ENCODE results near the gene MEIOC.
"Not testable (repeated sequence)": the region's sequence is repeated elsewhere in the genome, so short reads cannot be mapped to it uniquely, and the experiment has no call there.

Gene MEIOC

DNA sequence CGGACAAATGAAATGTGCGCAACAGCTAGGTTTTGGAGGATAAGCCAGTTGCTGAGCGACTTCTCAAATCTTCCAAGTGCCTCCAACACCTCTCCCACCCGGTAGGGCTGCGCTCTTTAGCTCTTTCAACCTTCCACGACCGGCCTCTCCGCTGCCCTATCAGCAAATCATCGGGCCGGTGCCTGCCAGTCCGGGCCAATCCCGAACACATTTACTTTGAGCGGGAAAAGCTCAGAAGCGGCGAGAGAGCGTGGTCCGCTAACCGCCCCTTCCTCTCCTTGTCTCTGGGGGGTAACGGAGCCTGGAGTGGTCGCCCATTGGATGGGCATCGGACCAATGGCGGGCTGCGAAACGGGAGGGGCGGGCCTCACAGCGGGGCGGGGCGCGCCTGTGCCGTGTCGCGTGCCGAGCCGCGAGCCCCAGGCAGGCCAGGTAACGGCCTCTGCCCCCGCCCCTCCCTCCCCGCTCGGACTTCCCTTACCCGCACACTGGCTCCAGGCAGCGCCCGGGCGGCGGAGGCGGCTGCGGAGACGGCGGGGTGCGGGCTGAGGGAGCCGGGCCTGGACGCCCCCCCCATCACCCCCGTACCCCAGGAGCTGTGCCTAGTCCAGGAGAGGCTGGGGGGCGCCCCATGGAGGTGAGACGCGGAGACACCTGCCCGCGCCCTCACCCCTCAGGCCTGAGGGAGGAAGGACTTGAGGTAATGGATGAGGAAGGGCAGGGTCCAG lies at the start of gene MEIOC:
Gene MEIOC (plus strand): TSS at position 486 of the 728 bp plus-strand sequence. CDS start 146 bp downstream, at position 632.
- peak; percentile 67 for DNase-seq

DNA sequence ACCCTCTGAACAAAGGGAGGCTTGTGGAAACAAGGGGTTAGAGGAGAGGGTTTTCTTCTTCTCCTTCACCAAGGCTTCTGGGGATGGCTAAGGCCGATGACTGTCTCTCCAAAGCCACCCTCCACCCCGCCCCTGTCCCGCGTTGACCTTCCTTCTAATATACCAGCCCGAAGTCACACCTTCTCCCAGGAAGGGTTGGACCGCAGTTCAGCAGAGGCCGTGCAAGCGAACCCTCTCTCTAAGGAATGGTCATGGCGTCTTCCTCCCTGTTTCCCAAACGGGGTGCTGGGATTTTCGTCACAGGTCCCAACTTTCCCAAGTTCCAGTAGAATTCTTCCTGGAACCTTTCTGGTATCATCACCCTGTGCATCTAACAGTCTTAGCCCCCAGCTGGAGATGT lies 49.6 kb upstream of the MEIOC start:
- DNase-seq: no peak

DNA sequence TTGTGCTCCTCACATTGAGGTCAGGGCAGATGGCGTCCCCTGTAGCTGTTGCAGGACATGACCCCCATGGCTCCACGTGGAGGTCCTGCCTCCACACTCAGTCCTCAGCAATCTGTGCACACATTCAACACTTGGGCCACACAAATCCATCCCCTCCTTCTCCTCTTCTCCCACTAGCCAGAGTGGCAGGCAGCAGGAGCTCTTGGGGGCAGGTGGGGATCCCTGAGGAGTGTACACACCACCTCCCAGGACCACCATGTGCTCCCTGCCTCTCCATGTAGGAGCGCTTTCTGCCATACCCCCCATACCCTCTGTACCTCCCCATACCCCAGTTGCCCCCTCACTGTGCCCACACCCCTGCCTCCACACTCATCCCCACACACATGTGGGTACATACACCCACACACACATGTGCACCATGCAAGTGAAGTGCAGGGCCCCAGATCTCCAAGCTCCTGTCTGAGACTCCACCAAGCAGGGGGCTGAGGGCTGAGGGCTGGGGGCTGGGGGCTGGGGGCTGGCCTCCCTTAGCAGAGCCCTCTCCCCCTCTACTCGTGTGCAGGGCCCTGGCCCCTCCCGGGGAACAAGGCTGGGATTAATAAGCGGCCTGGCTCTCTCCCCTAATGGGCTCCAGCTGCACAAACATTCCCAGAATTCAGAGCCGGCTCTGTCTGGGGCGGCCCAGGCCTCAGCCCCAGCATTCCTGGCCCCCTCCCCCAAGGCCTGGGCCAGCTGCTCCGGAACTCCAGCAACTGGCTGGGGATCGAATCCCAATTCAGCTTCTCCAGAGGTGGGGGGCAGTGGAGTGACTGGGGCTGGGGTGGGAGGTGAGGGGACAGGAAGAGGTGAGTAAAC lies 48.2 kb upstream of the MEIOC start:
- DNase-seq: peak; percentile 81

DNA sequence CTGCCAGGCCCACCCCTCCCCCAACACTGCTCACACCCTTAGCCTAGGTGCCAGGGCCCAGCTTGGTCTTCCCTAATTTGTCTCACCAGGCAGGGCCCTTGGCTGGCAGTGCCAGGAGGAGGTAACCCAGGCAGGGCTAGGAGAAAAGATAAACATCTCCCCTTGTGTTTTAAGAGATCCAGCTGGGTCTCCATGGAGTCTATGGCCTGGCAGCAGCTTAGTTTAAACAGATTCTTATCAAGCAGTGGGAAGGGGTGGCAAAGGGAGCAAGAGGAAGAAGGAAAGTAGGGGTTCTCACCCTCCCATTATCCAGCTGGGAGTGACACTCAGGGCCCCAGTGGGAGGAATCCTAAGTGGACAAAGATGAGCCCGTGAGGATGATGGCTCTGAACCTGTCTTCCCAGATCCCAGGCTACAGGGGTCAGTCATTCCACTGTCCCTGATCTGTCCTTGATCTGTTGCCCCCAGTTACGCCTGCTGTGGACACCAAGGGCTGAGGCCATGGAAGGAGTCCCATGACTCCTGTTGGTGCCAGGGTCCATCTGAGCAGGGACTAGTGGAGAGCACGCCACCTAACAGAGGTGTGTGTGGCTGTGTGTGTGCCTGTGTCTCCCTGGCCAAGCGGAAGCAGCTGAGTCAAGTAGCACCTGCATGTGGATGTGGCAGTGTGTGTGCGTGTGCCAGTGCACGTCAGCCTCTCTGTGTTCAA lies 47.4 kb upstream of the MEIOC start:
- no peak for DNase-seq

DNA sequence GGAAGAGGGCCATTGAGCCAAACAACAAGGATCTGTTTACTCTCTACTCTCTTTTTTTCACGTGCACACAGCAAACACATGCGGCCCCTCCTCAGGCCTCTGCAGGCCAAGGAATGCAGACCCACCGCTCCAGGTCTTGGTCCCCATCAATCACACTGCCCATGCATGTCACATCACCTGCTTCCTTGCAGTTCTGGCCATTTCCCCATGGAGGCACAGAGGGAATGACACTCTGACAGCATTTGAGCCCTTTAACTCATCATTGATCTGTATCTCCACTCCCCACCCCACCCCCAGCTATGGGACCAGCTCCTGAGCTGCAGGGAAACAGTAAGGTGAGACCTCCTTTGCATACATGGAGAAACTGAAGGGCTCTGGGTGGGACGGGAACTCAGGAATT lies 45.9 kb upstream of the MEIOC start:
- DNase-seq: no peak

DNA sequence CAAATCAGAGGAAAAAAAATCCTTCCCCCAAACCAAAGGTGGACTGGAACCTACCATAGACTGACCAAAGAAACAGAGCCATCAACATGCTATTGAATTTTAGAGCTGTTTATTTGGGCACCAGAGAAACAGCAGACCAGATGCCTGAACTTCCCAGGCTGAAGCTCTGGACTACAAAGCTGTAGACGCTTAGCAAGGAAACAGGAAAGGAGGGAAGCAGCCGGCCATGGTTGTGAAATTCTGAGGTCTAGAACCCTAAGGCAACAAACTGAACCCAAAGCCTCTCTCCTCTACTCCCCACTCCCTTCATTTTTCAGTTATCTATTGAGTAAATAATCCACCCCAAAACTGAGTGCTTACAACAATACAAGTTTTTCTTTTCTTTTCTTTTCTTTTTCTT lies 45.4 kb upstream of the MEIOC start:
- DNase-seq: no peak

DNA sequence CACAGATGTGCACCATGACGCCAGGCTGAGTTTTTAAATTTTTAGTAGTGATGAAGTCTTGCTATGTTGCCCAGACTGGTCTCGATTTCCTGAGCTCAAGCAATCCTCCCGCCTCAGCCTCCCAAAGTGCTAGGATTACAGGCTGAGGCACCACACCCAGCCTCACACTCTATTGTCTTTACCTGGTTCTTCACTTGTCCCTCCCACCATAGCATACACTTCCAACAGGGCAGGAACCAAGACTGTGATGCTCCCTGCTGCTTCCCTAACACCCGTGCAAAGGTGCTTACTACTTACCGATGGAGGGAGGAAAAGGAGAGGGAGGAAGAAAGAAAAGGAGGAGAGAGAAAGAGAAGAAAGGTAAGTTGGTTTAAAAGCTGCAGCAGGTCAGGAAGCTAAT lies 41.4 kb upstream of the MEIOC start:
- DNase-seq: no peak

DNA sequence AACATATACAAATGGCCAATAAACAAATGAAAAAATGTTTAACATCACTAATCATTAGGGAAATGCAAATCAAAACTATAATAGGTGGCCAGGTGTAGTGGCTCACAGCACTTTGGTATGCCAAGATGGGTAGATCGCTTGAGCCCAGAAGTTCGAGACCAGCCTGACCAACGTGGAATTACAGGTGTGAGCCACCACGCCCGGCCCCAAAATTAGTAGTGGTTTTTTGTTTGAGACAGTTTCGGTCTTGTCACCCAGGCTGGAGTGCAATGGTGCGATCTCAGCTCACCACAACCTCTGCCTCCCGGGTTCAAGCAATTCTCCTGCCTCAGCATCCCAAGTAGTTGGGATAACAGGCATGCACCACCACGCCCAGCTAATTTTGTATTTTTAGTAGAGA lies 37.6 kb upstream of the MEIOC start:
- not testable (repeated sequence) for DNase-seq

DNA sequence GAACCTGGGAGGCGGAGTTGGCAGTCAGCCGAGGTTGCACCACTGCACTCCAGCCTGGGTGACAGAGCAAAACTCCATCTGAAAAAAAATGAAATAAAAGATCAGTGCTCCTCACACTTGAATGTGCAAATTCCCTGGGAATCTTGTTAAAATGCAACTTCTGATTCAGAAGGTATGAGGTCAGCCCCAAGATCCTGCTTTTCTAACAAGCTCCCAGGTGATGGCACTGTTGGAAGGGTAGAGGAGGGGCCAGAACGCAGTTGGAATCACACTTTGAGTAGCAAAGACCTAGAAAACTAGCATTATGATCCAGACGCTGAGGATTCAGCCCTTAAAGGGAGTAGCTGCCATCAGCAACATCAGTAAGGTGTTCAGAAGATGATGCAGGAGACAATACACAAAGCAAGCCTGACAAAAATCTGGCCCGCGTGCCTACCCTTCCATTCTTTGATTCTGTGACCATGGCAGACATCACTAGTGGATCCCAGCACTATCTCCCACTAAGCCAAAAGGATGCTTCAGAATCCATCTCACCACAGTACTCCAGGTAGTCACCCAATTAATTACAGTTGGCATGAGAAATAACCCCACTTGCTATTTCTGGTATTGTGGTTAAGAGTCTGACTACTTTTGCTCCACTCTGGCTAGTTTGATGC lies 33.1 kb upstream of the MEIOC start:
- no peak for DNase-seq

DNA sequence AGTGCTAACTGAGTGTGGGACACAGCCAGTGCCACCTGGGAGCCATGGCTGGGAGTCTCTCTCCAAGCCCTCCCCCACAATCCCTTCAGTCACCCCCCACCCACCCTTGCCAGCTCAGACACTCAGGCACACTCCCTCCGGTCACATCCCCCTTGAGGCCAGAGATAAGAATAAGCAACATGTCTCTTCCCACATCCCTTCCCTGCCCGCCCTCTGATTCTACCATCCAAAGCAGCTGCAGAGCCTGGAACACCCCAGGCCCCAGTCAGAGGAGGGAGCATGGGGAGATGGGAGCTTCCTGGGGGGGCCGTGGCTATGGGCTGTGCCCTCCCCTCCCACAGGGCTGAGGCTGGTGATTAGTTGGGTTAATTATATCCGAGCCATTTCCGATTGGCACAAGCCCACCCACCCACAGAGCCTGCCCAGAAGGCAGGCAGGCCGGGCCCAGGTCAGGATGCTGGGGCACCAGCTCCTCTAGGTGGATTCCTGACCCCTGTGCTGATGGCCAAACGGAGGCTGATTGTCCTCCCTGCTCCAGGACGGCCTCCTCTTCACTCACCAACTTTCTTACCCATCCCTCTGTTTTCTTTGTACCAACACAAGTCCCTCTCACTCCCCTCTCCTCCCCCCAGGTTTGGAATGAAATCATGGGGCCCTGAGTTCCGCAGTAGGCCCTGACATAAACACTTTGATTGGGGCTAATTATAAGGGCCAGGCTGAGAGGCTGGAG lies 28.6 kb upstream of the MEIOC start:
- DNase-seq: no peak

DNA sequence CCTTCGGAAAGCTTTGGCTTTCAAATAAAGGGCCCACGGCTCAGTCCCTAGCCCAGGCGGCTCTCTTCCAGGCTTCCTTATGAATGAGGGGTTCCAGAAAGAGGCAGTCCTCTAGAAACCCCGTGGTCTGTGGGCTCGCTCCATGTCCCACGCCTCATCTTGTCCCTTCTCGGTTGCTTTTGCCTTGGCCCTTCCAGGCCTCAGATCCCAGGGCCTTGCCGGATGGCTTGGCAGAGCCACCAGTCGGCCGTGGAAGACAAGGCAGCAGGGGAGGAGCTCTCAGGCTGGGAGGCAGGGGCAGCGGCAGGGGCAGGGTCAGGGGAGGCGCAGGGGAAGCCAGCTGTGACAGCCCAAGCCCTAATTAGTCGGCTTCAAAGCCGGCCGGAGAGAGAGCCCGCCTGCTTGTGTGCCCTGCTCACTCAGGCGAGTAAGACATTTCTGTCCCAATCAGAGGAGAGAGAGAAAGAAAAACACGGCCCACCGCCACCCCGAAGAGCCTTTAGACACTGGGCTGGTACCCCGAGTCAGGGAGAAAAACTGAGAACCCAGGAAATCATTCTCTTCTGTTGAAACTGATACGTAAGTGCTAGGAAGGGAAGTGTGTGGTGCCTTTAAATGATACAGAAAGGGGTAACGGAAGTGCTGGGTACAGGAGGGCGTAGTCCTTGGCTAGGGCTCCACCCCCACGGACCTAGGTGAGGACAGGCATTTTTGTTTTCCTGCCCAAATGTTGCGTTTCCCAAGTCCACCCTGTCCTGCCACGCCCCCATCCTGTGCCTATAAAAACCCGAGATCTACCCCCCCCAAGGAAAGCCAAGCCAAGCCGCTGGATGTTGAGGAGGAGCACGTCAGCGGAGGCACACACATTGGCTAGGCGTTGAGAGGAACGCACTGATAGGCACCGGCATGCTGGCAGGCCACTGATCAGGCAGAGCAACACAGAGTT lies 27.8 kb upstream of the MEIOC start:
- DNase-seq: peak; percentile 68

DNA sequence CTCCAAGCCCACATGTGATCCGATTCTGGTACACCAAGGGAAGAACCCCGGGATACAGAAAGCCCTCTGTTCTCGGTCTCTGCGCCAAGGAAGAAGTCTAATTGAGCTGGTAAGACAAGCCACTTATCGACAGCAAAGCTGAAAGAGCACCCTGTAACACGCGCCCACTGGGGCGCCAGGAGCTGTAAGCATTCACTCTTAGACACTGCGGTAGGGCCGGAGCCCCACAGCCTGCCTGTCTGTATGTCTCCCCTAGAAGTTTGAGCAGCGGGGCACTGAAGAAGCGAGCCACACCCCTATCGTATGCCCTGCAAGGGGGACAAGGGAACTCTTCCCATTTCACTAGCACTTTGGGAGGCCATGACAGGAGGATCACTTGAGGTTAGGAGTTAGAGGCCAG lies 27.0 kb upstream of the MEIOC start:
- no peak for DNase-seq

DNA sequence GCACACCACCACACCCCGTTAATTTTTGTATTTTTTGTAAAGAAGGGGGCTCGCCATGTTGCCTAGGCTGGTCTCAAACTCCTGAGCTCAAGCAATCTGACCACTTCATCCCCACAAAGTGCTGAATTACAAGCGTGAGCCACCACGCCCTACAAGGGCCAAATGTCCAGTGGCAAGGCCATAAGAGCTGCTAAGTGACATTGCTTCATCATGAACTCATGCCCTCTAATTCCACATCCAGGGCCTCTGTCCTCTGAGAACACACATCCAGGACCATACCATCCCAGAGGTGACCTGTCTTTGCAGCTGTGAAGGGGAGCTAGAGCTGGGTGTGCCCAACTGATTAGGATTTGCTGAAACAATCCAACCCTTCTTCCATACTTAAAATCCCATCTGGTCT lies 25.6 kb upstream of the MEIOC start:
- no peak for DNase-seq

DNA sequence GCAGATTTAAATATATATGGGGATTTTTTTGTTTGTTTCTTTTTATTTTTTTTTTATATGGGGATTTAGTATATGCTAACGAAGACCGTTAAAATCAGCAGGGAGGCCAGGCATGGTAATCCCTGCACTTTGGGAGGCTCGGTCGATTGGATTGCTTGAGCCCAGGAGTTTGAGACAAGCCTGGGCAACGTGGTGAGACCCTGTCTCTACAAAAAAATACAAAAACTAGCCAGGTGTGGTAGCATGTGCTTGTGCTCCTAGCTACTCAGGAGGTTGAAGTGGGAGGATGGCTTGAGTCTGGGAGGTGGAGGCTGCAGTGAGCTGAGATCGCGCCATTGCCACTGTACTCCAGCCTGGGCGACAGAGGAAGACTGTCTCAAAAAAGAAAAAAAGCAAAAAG lies 22.3 kb upstream of the MEIOC start:
- DNase-seq: no peak

DNA sequence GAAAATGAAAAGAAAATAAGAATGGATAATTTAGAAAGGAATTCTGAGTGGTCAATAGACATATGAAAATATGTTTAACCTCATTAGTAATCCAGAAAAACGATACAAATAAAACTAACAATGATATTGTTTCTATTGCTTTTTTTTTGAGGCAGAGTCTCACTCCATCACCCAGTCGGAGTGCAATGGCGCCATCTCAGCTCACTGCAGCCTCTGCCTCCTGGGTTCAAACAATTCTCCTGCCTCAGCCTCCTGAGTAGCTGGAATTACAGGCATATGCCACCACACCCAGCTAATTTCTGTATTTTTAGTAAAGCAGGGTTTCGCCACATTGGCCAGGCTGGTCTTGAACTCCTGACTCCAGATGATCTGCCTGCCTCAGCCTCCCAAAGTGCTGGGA lies 21.9 kb upstream of the MEIOC start:
- DNase-seq: not testable (repeated sequence)

DNA sequence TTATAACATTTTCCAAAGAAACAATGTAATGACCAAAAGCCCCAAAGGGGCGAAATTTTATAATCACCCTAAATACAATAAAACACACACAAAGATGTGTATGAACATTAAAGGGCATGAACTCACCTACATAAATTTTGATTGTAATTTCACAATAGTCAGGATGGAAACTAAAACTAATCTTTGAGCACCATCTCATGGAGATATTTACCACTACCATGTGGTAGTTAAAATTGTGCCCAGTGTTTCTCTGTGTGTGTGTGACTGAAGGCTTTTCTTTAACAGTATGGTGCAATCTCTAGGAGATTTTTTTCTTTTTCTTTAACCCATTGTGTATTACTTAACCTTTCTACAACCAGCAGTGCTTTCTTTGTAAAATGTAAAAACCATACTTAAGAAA lies 19.7 kb upstream of the MEIOC start:
- DNase-seq: no peak

DNA sequence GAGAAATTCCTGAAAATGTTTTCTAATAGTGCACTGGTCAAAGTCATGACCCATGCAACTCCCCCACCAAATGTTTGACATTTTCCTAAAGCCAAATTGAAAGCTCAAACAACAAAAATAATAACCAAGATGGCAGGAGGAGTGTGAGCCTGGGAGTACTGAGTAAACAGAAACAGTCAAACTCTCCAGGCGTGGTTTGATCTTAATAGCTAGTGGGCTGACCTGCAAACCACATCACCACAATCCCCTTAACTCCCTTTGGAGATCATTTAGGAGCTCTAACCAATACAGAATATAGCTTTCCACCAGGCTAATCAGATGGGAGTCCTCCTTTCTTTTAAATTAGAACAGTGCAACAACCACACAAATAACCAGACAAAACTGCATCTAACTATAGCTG lies 19.2 kb upstream of the MEIOC start:
- DNase-seq: no peak

DNA sequence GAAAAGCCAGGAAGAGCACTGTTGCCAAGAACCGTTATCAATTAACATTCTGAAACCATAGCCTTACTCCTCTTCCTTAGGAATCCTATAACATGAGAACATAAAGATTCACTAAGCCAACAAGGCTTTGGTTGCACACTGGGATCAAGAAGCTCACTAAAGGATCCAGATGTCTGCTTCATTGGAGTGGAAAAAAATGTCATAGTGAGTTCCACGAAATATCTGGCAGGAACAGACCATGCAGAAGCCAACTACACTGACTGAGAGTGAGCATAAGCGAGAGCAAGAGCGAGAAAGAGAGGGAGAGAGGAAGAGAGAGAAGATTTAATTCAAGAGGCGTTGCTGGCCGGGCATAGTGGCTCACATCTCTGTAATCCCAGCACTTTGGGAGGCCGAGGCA lies 13.4 kb upstream of the MEIOC start:
- DNase-seq: peak; percentile 74

DNA sequence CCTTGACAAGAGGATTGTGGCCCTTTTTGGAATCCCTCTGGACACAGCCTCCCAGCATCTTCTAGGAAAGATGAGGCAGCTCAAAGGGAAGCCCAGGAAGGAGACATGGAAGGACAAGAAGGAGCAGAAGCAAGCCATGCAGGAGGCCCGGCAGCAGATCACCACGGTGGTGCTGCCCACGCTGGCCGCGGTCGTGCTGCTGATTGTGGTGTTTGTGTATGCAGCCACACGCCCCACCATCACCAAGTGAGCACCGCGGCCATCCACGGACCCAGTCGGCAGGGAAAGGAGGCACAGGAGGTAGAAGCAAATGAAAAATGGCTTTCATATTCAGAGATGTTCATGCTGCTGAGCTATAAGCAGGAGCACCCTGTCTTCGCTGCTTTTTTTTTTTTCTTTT lies 10.9 kb upstream of the MEIOC start:
- no peak for DNase-seq

DNA sequence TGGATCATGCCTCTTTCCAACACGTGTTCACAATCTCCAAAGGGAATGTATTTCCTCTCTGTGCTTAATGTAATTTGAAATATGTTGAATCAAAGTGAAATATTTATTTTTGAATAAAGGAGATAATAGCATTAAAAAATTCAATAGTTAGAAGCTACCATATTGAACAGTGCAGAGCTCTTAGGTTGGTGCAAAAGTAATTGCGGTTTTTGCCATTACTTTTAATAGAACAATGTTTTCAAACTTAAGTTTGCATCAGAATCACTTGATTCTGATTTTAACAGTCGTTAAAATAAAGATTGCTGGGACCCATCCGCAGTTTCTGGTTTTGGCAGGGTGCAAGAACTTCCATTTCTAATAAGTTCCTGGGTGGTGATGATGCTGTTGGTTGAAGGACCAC lies 10.0 kb upstream of the MEIOC start:
- no peak for DNase-seq

DNA sequence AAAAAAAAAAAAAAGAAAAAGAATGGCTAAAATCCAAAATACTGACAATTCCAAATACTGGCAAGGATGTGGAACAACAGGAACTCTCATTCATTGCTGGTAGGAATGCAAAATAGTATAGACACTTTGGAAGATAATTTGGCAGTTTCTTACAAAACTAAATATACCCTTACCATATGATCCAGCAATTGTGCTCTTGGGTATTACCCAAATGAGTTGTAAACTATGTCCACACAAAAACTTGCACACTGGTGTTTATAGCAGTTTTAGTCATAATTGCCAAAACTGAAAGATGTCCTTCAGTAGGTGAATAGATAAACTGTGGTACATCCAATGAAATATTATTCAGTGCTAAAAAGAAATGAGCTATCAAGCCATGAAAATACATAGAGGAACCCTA lies 8.5 kb upstream of the MEIOC start:
- no peak for DNase-seq
